Stimulated activated CD8-positive, alpha-beta memory T cell treated with anti-CD3 and anti-CD28 coated beads, Interleukin-7, amount 100 ng/mL, for 4 hours (primary cell): ENCODE results near the gene CEBPE.

Experiments
- DNase-seq, 2 donors: peaks; one replicate each; pipeline ENCODE4 v3.0.0-alpha.2; 2020; ENCODE audit warnings: low read depth in 2 of 2

Gene CEBPE

DNA sequence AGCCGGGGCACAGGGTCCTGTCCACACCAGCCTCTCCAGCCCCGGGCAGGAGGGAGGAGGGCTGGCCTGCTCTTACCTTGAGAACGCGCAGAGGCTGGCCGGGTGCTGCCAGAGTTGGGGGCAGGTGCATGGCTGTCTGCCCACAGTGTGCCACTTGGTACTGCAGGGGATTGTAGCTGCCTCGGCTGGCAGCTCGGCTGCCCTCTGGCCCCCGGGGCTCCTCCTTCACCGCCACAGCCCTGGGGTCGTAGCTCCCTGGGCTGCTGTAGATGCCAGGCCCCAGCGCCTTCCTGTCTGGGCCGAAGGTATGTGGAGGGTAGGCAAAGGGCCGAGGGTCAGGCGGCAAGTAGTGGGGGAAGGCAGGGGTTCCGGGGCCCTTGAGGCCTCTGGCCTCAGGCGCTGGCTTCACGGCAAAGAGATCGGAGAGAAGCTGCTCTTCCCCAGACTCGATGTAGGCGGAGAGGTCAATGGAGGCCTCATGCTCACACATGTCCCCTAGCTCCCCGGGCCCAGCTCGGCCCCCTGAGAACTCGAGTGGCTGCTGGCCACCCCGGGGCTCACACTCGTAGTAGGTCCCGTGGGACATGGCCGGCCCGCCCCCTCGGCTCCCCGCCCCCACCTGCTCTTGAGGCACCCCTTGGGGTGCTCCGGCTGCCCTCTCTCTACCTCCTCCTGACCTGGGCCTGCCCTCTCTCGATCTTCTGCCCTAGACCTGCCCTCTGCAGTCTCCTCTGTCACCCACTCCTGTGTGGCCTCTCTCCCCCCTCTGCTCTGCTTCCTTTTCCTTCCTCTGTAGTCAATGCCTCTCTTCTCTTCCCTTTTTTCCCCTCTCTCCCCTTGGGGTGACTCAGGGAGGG is at the start of gene CEBPE:
TSS of gene CEBPE (minus strand) at position 750 of the 857 bp plus-strand sequence. CDS start at position 586, 164 bp downstream.
- no peak for DNase-seq

DNA sequence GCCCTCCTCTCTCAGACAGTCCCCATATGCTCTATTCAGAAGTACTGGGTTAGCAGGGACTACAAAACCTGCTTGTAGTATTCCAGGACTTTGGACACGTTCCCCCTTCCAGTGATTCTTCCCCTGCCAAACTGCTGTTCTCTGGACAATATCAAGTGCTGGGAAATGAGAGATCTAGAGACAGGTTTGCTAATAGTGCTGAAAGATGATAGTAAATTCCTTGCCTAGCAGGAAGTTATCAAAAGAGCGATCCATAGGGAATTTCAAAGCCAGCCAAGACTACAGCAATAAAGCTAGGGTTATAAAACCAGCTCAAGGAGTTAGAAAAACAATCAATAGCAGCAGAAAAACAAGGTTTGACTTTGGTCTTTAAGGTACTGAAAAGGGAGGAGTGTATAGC is 49.2 kb upstream of the CEBPE start:
- no peak for DNase-seq

DNA sequence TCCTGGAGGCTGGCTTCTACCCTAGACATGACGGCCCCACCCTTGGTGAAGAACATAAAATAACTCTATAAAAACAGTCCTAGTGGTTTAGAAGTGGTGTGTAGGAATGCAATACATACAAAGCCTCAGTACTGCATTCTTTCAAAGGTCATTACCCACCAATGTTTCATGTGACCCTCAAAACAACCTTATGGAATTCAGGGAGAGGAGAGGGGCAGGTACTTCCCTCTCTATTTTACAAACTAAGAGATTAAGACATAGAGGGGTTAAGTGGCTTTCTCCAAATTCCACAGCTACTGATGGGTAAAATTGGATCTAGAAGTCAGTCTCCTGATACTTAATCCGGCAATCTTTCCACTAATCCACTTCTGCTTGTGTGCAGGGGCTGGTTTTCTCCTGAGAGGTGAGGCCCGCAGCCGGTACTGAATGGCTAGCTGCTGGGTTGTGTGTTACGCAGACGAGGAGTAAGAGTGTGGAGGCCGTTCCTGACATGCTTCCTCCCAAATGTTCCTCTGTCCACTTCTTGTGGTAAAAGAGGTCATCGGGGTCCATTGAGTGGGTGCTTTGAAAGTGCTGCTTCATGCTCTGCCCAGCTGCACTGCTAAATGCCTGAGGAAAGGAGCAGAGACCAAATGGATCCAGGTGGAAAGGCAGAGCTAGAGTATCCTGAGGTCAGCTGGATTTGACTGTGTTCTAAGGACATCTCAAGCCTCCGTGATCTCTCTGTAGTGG is 48.2 kb upstream of the CEBPE start:
- no peak for DNase-seq

DNA sequence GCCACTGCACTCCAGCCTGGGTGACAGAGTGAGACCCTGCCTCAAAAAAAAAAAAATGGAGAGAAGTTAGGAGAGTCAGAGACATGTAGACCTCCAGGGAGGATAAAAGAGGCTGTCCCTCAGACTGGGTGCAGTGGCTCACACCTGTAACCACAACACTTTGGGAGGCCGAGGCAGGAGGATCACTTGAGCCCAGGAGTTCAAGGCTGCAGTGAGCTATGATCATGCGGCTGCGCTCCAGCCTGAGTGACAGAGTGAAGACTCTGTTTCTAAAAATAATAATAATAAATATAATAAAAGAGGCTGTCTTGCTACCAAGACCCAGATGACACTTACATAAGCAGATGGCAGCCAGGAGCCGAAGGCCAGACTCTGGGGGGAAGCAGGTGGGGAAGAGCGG is 45.9 kb upstream of the CEBPE start:
- DNase-seq = no peak

DNA sequence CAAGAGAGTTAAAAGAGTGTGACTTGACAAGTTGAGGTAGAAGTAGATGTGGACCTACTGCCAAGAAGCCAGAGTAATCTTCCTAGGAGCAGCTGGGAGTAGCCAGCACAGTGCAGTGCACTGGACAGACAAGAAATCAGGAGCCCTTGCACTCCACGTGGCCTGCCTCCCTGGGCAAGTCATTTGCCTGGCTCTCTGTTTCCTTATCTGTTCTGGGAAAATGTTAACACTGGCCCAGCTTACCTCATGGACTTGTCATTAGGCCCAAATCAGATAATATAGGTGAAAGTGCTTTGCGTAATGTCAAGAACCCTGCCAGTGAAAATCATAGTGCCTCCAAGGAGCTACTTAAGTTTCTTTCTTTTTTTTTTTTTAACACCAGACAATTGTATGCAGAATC is 45.2 kb upstream of the CEBPE start:
- DNase-seq = no peak

DNA sequence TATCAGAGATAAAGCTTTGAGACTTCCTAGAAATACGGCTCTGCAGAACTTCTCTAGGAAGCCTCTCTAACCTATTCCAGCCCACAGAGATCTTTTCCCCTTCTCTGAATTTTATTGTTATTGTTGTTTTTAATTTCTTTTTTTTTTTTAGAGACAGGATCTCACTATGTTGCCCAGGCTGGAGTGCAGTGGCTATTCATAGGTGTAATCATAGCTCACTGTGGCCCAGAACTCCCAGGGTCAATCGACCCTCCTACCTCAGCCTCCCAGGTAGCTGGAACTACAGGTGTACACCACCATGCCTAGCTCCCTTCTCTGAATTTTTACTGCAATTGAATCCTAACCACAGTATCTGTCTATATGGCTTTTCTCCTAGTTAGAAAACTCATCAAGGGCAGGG is 44.8 kb upstream of the CEBPE start:
- DNase-seq = no peak

DNA sequence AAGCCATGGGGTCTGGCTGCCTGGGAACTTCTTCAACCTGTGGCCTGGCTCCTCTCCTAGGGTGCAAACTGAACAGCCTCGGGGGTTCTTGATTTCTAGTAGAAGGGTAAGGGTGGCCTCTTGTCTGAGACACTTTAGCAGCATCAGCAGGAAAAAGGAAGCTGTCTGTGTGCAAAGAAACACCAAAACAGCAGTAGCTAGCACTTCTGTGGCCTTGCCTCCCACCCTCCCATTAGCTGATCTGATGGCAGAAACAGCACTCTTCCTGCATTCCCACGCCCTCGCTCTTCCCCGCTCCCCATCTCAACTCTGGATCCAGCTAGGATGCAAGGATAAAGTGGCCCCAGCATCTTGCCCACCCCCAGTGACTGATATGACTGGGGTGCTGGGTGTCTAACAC is 43.7 kb upstream of the CEBPE start:
- DNase-seq = no peak

DNA sequence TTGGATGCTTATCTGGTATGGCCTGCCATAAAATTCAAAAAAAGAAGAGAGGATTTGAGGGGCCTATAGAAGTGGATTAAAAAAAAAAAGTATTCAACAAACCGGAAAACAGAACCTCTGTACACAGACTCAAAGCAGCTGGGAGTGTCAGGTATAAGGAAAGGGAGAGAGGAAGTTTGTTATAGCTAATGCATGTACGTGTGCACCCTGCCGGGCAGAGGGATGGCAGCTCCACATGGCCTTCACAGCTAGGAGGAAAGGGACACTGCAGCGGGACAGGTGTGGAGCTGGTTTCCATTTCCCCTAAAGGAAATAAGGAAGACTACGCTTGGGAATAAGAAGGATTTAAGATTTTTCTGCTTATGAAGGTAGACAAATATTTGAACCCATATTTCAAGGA is 43.0 kb upstream of the CEBPE start:
- DNase-seq = no peak

DNA sequence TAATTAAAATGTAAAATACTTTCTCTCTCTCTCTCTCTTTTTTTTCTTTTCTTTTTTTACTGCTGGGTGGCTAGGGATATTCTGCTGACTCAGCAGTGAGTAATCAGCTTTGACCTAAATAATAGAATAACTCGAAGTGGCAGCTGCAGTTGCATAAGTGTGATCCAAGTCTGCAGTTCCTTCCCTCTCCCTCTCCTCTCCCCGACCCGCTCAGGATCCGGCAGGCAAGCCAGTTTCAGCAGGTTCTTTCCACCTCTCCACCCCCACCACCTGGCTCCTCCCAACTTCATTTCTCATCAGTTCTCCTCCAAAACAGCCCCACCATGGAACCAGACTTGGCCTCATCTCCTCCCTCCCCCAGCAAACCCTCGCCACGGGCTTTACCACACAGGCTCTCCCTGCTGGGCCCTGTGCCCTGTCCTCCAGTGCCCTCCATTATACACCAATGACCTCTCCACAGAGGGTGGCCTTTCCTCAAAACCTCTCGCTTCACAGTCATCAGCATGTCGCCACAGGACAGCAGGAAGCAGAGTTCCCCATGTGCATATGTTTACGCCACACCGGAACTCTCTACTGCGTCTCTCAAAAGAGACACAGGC is 42.0 kb upstream of the CEBPE start:
- no peak for DNase-seq

DNA sequence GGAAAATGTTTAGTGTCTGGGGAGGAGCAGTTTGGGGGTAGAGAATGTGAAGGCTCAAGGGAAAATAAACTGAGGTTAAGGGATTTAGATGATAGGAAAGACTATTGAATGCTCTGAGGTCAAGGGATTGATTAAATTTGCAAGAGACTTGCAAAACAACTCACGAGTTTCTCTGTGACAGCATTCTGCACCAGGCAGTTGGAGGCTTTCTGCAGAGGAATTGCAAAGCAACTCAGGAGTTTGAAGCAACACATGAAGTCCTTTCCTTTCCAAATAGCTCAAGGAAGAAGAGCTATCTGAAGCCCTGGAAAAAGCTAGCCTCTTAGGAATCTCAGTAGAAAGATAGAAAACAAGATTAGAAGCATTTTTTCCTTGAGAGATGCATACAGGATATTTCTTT is 40.5 kb upstream of the CEBPE start:
- DNase-seq = no peak

DNA sequence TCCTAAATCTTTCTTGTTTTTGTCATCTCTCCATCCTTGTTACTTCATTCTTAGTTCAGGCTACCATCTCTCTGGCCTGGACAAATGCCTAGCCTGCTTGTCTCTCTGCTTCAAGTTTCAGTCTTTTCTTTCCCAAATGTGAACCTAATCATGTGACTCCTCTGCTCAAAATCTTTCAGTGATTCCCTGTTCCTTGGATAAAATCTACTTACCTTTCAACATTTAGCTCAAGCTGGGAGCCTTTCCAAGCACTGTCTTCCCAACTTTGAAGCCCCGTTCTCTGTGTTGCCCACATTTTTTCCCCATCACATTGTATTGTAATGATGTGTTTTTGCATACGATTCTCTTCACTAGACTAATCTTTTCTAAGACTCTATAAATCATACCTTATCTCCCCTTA is 39.7 kb upstream of the CEBPE start:
- DNase-seq = no peak

DNA sequence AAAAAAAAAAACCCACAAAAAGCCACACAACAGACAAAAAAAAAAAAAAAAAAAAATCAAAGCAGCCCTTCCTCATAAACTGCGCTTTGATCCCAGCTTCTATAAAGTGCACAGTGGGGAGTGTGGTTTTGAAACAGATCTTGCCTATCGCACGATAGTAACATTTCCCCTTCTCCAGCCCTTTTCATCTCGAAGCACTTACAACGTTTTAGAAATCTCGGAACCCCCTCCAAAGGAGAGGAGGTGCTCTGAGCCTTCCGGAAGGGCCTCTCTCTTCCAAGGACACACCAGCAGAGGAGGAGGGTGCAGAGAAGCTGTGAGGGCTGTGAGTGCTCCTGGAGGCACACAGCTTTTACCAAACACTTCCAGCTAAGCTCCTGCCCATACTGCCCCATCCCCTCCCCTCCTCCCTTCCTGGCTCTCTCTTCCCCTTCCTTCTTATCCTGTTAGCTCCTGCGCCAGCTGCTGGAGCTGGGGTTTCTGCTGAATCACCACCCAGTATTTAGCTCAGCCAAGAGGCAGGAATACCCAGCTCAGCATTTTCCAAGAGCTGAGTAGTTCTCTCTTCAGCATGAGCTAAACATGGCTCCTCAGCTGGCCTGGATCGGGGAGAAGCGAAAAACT is 36.0 kb upstream of the CEBPE start:
- no peak for DNase-seq

DNA sequence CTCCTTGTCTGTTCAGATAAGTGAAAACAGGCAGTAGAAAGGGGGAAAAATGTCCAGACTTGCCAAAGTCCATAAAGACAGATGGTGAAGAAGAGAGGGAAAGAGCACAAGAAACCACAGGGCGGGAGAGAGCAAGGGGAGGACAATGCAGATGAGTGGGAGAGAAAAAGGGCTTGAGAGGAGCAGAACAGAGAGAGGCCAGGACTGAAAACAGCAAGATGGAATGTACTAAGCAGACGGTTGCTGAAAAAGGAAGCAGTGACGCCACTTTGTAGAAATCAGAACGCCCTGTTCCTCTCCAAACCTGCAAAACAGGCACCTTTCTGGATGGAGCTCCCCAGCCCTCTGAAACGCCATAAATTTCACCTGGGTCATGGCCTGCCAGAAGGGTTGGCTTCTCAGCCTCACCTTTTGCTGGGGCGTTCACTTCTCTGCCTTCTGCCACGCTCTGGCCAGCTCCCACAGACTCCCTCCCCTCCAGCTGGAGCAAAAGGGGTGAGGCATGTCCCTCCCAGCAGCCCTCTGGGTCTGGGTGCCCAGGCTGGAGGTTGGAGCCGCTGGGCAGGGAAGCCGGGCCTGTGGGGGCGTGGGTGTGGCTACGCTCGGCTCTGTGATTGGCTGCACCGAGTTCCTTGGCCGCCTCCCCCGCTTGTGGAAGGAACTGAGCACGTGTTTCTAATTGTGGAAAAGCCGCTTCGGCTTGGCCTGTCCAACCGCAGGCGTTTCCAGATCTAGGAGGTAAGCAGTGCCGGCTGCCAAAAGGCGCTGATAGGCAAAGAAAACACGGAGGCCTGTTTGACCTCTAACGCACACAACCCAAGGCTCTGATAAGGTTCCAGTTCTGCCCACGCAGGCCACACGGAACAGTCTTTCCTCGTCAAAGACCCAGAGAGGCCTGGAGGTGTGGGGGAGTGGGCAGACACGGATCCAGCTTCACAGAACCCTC is 35.1 kb upstream of the CEBPE start:
- DNase-seq = no peak

DNA sequence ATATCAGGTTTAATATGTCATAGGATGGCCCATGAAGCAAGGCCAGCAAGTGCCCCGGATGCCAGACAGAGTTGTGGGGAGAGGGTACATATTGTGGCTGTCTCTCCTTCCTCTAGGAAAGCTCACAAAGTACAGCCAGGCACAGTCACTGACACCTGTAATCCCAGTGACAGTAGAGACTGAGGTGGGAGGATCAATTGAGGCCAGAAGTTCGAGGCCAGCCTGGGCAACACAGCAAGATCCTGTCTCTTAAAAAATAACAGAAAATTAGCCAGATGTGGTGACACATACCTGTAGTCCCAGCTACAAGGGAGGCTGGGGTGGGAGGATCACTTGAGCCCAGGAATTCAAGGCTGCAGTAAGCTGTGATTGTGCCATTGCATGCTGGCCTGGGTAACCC is 32.3 kb upstream of the CEBPE start:
- no peak for DNase-seq

DNA sequence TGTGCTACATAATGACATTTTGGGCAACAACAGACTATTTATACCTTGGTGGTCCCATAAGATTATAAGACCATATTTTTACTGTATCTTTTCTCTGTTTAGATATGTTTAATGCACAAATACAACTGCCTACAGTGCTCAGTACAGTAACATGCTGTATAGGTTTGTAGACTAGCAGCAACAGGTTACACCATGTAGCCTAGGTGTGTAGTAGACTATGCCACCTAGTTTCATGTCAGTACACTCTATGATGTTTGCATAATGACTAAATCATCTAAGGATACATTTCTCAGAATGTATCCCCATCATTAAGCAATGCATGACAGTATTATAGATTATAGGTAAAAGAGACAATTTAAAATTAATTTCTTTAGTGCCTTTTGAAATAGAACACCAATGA is 30.7 kb upstream of the CEBPE start:
- no peak for DNase-seq

DNA sequence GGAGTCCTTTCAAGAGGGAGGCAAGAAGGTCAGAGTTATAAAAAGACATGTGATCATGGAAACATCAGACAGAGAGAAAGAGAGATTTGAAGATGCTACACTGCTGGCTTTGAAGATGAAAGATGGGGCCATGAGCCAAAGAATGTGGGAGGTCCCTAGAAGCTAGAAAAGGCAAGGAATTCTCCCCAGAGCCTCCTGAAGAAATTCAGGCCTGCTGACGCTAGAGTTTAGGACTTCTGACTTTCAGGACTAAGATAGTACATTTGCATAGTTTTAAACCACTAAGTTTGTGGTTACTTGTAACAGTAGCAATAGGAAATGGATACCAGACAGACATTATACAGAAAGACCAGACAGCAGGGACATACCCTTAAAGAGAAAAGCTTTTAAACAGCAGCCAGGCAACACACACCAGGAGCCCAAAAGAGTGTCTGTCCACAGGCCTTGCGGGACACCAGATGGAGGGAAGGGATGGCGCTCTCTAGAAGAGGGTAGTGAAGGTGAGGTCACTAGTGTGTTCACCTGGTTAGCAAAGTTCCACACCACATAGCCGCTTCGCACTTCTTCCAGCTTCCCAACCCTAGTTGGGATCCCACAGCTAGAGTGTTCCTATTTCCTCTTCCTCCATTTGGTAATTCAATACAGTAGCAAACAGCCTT is 29.7 kb upstream of the CEBPE start:
- no peak for DNase-seq

DNA sequence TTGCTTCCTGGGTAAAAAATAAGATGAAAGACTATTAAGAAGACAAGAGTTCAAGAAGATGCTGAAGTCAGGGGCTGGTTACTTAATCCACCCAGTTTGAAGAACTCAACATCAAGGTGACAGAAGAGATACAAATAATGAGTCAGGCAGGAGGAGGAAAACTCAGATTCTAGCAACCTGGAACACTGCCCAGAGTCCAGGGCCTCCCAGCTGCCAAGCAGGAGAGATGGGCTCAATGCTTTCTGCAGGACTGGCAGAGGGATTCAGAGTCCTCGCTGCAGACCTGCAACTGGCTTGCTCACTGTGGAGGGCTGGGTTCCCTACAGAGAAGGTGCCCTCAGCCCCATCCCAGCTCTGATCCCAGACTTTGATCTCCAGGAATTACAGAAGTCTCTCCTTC is 28.6 kb upstream of the CEBPE start:
- DNase-seq = no peak

DNA sequence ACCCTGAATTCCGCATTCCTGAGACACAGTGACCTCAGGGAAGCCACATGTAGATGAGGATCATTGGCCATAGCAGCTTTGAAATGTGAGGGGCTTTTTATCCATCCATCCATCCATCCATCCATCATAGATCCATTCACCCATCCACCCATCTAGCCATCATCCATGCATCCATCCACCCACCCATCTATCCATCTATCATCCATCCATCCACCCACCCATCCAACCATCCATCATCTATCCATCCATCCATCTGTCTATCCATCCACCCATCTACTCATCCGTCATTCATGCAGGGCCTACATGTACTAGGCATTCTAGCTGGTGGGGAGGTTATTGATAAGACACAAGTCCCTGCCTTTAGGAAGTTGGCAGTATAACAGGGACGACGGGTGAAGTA is 27.9 kb upstream of the CEBPE start:
- no peak for DNase-seq

DNA sequence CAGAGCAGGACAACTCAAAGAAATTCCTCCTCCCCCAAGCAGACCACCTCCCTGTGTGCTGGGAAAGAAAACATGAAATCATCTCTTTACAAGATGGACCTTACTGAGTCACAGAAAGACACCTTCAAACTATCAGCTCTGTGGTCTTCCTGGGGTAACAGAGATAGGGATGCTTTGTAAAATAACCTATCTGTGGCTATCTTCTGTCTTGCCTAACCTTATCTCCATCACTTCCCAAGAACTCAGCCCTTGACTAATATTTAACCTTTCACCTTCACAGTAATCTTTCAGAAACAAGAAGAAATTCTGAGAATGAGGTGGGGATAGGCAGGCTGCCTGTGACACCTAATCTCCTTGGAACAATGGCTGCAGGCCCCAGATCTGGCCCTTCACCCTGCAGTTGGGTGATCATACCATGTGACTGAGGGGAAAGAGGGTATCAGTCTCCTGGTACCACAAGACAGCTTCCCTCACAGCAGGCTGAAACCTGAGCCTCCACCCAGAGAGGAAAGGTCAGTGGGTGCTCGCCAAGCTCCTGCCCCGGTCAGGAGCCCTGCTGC is 27.4 kb upstream of the CEBPE start:
- no peak for DNase-seq

DNA sequence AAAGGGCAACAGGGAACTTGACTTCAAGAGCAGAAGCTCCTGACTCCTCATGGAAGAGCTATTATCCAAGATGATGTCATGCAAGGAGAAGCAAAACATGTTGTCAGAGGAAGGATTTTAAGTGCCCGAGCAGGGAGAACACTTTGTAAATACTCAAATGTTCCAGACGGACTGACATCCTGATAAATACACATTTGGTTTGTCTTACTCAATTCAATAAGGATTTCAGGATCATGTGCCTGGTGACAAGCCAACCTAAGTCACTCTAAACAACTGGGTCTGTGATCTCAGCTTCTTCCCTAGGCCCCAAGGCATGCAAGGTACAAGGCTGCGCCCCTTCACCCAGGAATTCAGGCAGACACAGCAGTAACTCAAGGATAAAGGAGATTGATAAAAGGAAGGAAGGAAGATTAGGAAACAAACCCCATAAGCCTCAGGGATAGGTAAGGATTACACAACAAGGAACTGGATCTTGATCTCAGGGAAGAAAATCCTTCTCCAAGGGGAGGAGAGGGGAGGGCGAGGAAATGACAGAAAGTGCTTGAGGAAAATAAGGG is 26.8 kb upstream of the CEBPE start:
- no peak for DNase-seq
